ENCODE results near the gene PCGF6.
"Not testable (repeated sequence)": the region's sequence is repeated elsewhere in the genome, so short reads cannot be mapped to it uniquely, and the experiment has no call there.

Gene PCGF6

GRCh38 chr10:103350517-103351260 is at the start of gene PCGF6:
Gene PCGF6, minus strand, starts transcription at chr10:103351140. Its CDS starts 74 bp downstream, at chr10:103351066.
- peaks cover 17% of the 10 kb centered on the region for H3K4me1 Mint-ChIP-seq
- H3K4me3 Mint-ChIP-seq, result peak within 1 kb of the TSS; percentile 89
- H3K9me3 Mint-ChIP-seq, result no peaks in the 10 kb centered on the region
- no peaks in the 10 kb centered on the region for H3K27me3 Mint-ChIP-seq
- peak; percentile 77 for DNase-seq
- H3K27ac Mint-ChIP-seq, result peak within 1 kb of the TSS; percentile 83
- CTCF ChIA-PET, result interaction anchor here (0.6 to 1.2 kb wide), 3 partner anchors 18 to 136 kb away, joined by 3 to 4 read pairs (median 4); no protein-coding TSS in a partner anchor
- peaks cover 7% of the 10 kb centered on the region for H3K36me3 Mint-ChIP-seq

- CTCF ChIA-PET, result interaction anchor here (1.0 to 1.1 kb wide), 2 partner anchors 10 to 299 kb away, joined by 3 read pairs; no protein-coding TSS in a partner anchor
- peak; percentile 22 for DNase-seq
These were observed 46.4 kb upstream of the PCGF6 start for GRCh38 chr10:103397191-103397825.

GRCh38 chr10:103396789-103397087 is 45.8 kb upstream of the PCGF6 start:
- Mint-ChIP-seq H3K9me3 (no peaks in the 10 kb centered on the region), H3K27ac (peak overlapping the region; percentile 92), H3K4me3 (peak overlapping the region; percentile 89), H3K27me3 (no peaks in the 10 kb centered on the region), H3K36me3 (peaks cover 39% of the 10 kb centered on the region), H3K4me1 (peaks cover 58% of the 10 kb centered on the region)
- DNase-seq, result no peak
- CTCF ChIA-PET, result interaction anchor here (1.3 kb wide), 1 partner anchor 21 kb away, joined by 5 read pairs; no protein-coding TSS in a partner anchor

More at GRCh38 chr10:103397191-103397825, 46.4 kb upstream of the PCGF6 start:
- H3K4me1 Mint-ChIP-seq, result peaks cover 58% of the 10 kb centered on the region
- no peaks in the 10 kb centered on the region for H3K9me3 Mint-ChIP-seq
- H3K27ac Mint-ChIP-seq, result peak overlapping the region; percentile 92
- peaks cover 39% of the 10 kb centered on the region for H3K36me3 Mint-ChIP-seq
- no peaks in the 10 kb centered on the region for H3K27me3 Mint-ChIP-seq
- peak overlapping the region; percentile 89 for H3K4me3 Mint-ChIP-seq

GRCh38 chr10:103396067-103396788 is 45.3 kb upstream of the PCGF6 start, which contains the start of the genes ATP5MK and PDCD11:
Gene ATP5MK, minus strand, starts transcription at chr10:103396475. Its CDS starts 4,018 bp downstream, at chr10:103392457.
Gene PDCD11, plus strand, starts transcription at chr10:103396626. Its CDS starts 1,801 bp downstream, at chr10:103398427.
- Mint-ChIP-seq H3K4me1 (peaks cover 58% of the 10 kb centered on the region), H3K4me3 (peak within 1 kb of the TSS; percentile 89), H3K27ac (peak within 1 kb of the TSS; percentile 92), H3K27me3 (no peaks in the 10 kb centered on the region), H3K9me3 (no peaks in the 10 kb centered on the region), H3K36me3 (peaks cover 39% of the 10 kb centered on the region)
- CTCF ChIA-PET, result interaction anchor here (1.3 to 1.5 kb wide), 3 partner anchors 11 to 28 kb away, joined by 4 to 5 read pairs (median 5); no protein-coding TSS in a partner anchor
- peak; percentile 98 for DNase-seq

GRCh38 chr10:103395754-103396066 is 44.8 kb upstream of the PCGF6 start:
- Mint-ChIP-seq H3K36me3 (peaks cover 43% of the 10 kb centered on the region), H3K9me3 (no peaks in the 10 kb centered on the region), H3K27ac (peak overlapping the region; percentile 92), H3K4me1 (peaks cover 58% of the 10 kb centered on the region), H3K4me3 (peak overlapping the region; percentile 89), H3K27me3 (no peaks in the 10 kb centered on the region)
- peak; percentile 32 for DNase-seq
- CTCF ChIA-PET, result interaction anchor here (1.3 to 1.5 kb wide), 3 partner anchors 12 to 27 kb away, joined by 4 to 5 read pairs (median 5); no protein-coding TSS in a partner anchor

GRCh38 chr10:103394180-103394579 is 43.2 kb upstream of the PCGF6 start:
- Mint-ChIP-seq H3K36me3 (peaks cover 34% of the 10 kb centered on the region), H3K27ac (no peak overlapping the region), H3K9me3 (no peaks in the 10 kb centered on the region), H3K4me1 (peaks cover 51% of the 10 kb centered on the region), H3K27me3 (no peaks in the 10 kb centered on the region), H3K4me3 (peak overlapping the region; percentile 57)
- CTCF ChIA-PET, result interaction anchor here (1.1 kb wide), 1 partner anchor 26 kb away, joined by 3 read pairs; no protein-coding TSS in a partner anchor
- no peak for DNase-seq

GRCh38 chr10:103382769-103383168 is 31.8 kb upstream of the PCGF6 start:
- Mint-ChIP-seq H3K9me3 (no peaks in the 10 kb centered on the region), H3K27ac (no peak overlapping the region), H3K4me1 (no peaks in the 10 kb centered on the region), H3K36me3 (peaks cover 42% of the 10 kb centered on the region), H3K27me3 (no peaks in the 10 kb centered on the region), H3K4me3 (no peak overlapping the region)
- no peak for DNase-seq
- CTCF ChIA-PET, result no interaction called here

GRCh38 chr10:103374263-103374662 is 23.3 kb upstream of the PCGF6 start:
- DNase-seq, result no peak
- H3K27me3 Mint-ChIP-seq, result no peaks in the 10 kb centered on the region
- H3K4me1 Mint-ChIP-seq, result peaks cover 37% of the 10 kb centered on the region
- no peaks in the 10 kb centered on the region for H3K9me3 Mint-ChIP-seq
- H3K27ac Mint-ChIP-seq, result no peak overlapping the region
- CTCF ChIA-PET, result no interaction called here
- H3K4me3 Mint-ChIP-seq, result no peak overlapping the region
- peaks cover 30% of the 10 kb centered on the region for H3K36me3 Mint-ChIP-seq

GRCh38 chr10:103373544-103373943 is 22.6 kb upstream of the PCGF6 start:
- H3K36me3 Mint-ChIP-seq, result peaks cover 31% of the 10 kb centered on the region
- H3K4me1 Mint-ChIP-seq, result peaks cover 38% of the 10 kb centered on the region
- no peaks in the 10 kb centered on the region for H3K9me3 Mint-ChIP-seq
- no peak overlapping the region for H3K4me3 Mint-ChIP-seq
- DNase-seq, result no peak
- CTCF ChIA-PET, result interaction anchor here (0.6 kb wide), 1 partner anchor 543 kb away, joined by 3 read pairs; no protein-coding TSS in a partner anchor
- H3K27me3 Mint-ChIP-seq, result no peaks in the 10 kb centered on the region
- peak overlapping the region; percentile 61 for H3K27ac Mint-ChIP-seq

GRCh38 chr10:103367782-103368518 is 17.0 kb upstream of the PCGF6 start, which contains the start of gene TAF5:
Gene TAF5, plus strand, starts transcription at chr10:103367976. Its CDS starts 14 bp downstream, at chr10:103367990.
- Mint-ChIP-seq H3K36me3 (peaks cover 8% of the 10 kb centered on the region), H3K9me3 (no peaks in the 10 kb centered on the region), H3K4me1 (peaks cover 28% of the 10 kb centered on the region), H3K27ac (peak within 1 kb of the TSS; percentile 94), H3K4me3 (peak within 1 kb of the TSS; percentile 86), H3K27me3 (no peaks in the 10 kb centered on the region)
- peak; percentile 94 for DNase-seq
- CTCF ChIA-PET, result interaction anchor here (0.6 to 1.6 kb wide), 5 partner anchors 11 to 450 kb away, joined by 3 to 5 read pairs (median 4); partner anchors contain the start of genes ATP5MK, CNNM2 and PCGF6

- Mint-ChIP-seq H3K4me1 (peaks cover 27% of the 10 kb centered on the region), H3K9me3 (no peaks in the 10 kb centered on the region), H3K4me3 (peak overlapping the region; percentile 86), H3K36me3 (peaks cover 8% of the 10 kb centered on the region), H3K27ac (peak overlapping the region; percentile 94), H3K27me3 (no peaks in the 10 kb centered on the region)
- DNase-seq, result no peak
- CTCF ChIA-PET, result interaction anchor here (1.2 to 1.6 kb wide), 2 partner anchors 11 to 449 kb away, joined by 3 to 5 read pairs; partner anchors contain the start of gene CNNM2
These were observed 16.4 kb upstream of the PCGF6 start for GRCh38 chr10:103367379-103367781.

GRCh38 chr10:103360791-103361190 is 9.9 kb upstream of the PCGF6 start:
- H3K27me3 Mint-ChIP-seq, H3K9me3 Mint-ChIP-seq, H3K36me3 Mint-ChIP-seq, H3K27ac Mint-ChIP-seq, H3K4me3 Mint-ChIP-seq, H3K4me1 Mint-ChIP-seq, CTCF ChIA-PET, DNase-seq: not testable (repeated sequence)

- H3K27ac Mint-ChIP-seq, CTCF ChIA-PET, H3K36me3 Mint-ChIP-seq, H3K27me3 Mint-ChIP-seq, H3K9me3 Mint-ChIP-seq, H3K4me3 Mint-ChIP-seq, DNase-seq, H3K4me1 Mint-ChIP-seq: not testable (repeated sequence)
These were observed 8.6 kb upstream of the PCGF6 start for GRCh38 chr10:103359493-103359892.

Data from activated naive CD4-positive, alpha-beta T cell treated with anti-CD3 and anti-CD28 coated beads, Interleukin-2, amount 10 ng/mL, durations not matched to agents 7 days and 5 days (primary cell).